Tongue (tissue), 1 donor: ENCODE measurements around the gene LCN9. TPM values are rescaled to one million over a fixed set of nuclear protein-coding genes. Genes with fewer than 3 reads are reported as not detected.

ENCODE experiments used
- total RNA-seq: library from RNA; depleted of rRNA; stranded (reverse); fragments of >200 nt; gene quantifications from one replicate; pipeline ENCODE4 v1.2.3, GENCODE V29; 2014

LCN9 gene
- total RNA-seq, 1 donor from 2014 or later = not detected

Other genes starting within 250 kb of the LCN9 start
- 19.5 TPM for gene PPP1R26, start 183.5 kb upstream of the LCN9 start, total RNA-seq
- 9.4 TPM for gene MRPS2, start 162.6 kb upstream of the LCN9 start, total RNA-seq
- 373 TPM for gene LCN1, start 141.9 kb upstream of the LCN9 start, total RNA-seq
- not detected for gene OBP2A, start 117.2 kb upstream of the LCN9 start, total RNA-seq
- not detected for gene PAEP, start 101.6 kb upstream of the LCN9 start, total RNA-seq
- gene GLT6D1, start 23.8 kb upstream of the LCN9 start, total RNA-seq = not detected
- gene SOHLH1, start 36.2 kb downstream of the LCN9 start, total RNA-seq = not detected
- 2.8 TPM for gene KCNT1, start 38.9 kb downstream of the LCN9 start, total RNA-seq
- gene CAMSAP1, start 244.2 kb downstream of the LCN9 start, total RNA-seq = 37.7 TPM